GM19324 (cell line): ENCODE results near the gene GIGYF2.
"Not testable (repeated sequence)": the region's sequence is repeated elsewhere in the genome, so short reads cannot be mapped to it uniquely, and the experiment has no call there.

Source experiments
- ATAC-seq: cut with Tn5 transposase; IDR thresholded peaks from one replicate; pipeline ENCODE4 v1.9.1; 2021; ENCODE audit warnings: mild to moderate bottlenecking, moderate library complexity; ENCODE audit not compliant: unreplicated experiment, low FRiP score

GIGYF2 gene

DNA sequence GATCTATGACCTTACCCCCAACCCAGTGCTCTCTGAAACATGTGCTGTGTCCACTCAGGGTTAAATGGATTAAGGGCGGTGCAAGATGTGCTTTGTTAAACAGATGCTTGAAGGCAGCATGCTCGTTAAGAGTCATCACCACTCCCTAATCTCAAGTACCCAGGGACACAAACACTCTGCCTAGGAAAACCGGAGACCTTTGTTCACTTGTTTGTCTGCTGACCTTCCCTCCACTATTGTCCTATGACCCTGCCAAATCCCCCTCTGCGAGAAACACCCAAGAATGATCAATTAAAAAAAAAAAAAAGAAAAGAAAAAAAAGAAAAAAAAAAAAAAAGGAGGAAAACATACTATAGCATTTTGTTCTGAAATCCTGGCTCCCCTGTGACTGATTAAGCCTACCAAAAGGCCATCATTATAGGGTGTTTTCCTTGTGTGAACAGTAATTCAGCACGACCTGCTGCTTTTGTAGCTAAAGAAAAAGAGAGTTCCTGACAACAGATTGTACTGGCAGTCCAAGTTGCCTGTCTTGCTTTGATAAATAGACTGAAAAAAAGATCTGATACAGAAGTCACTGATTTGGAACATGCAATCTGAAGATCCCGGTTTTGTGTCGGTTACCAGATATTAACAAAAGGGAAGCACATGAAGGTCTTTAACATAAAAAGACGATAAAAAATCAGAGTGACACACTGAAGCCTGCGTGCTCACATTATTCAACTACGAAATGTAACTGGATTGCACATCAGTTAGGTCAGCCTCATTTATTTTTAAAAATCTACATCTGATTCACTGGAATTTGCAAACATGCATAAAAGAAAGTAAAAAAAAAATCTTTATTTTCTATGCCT lies 210.0 kb downstream of the GIGYF2 start:
- ATAC-seq: not testable (repeated sequence)

GRCh38 chr2:232907718-232908085 lies 210.6 kb downstream of the GIGYF2 start:
- not testable (repeated sequence) for ATAC-seq

- ATAC-seq: no peak
Observed at GRCh38 chr2:232908695-232909094, 211.6 kb downstream of the GIGYF2 start.
